HCT116 (cell line): ENCODE measurements around the gene KCNB1. TPM values are rescaled to one million over a fixed set of nuclear protein-coding genes. Genes with fewer than 3 reads are reported as not detected.

Experiments
- ATAC-seq: fragments of 200-7000 bp; cut with Tn5 transposase; 2 replicates; pipeline ENCODE4 v1.9.1; 2020; ENCODE audit warnings: mild to moderate bottlenecking, moderate library complexity
- BruUV-seq: library from RNA; stranded (reverse); fragments of 400-500 nt; replicated peaks from 2 replicates; lab custom pipeline; 2021; lab: Mats Ljungman, UMichigan
- CTCF ChIA-PET: fragments of 300-600 bp; sonication (Branson Sonifier 250); formaldehyde crosslinking; loops from one replicate; lab custom pipeline; 2021; ENCODE audit warnings: antibody characterized with exemption; lab: Charles Lee
- POLR2A ChIA-PET: fragments of 300-600, 350-600 bp; sonication (Branson Sonifier 250); formaldehyde crosslinking; loops from one replicate; lab custom pipeline; 2021; ENCODE audit warnings: antibody characterized with exemption; lab: Charles Lee
- RAD21 ChIA-PET, 2 experiments: fragments of 300-600 bp; sonication (Branson Sonifier 250); formaldehyde crosslinking; loops; one replicate each; lab custom pipeline; 2023; ENCODE audit warnings: low total read pairs in 2 of 2; ENCODE audit not compliant: uncharacterized antibody in 2 of 2, unreplicated experiment in 2 of 2, low non-redundant PET in 1 of 2; lab: Charles Lee
- DNase-seq: peaks from one replicate; pipeline ENCODE4 v3.0.0-alpha.2; 2010; ENCODE audit warnings: low read depth, low spot score
- H2AFZ ChIP-seq: fragments of 200-600 bp; shearing (Covaris generic), sonication (generic); 2 replicates; pipeline ENCODE4 v1.6.1; 2017; ENCODE audit warnings: low read depth, mixed run types, mixed read lengths, antibody characterized with exemption, low read length; ENCODE audit not compliant: poor library complexity, severe bottlenecking
- H3K27ac ChIP-seq: 2 replicates; pipeline ENCODE4 v1.5.1; 2012; ENCODE audit warnings: low read depth, low read length
- H3K27me3 ChIP-seq: fragments of 200-600 bp; sonication (generic); 2 replicates; pipeline ENCODE4 v1.6.1; 2016; ENCODE audit warnings: mixed run types, low read length, mixed read lengths; ENCODE audit not compliant: insufficient read depth
- H3K36me3 ChIP-seq, 2 experiments: fragments of 200-500 bp in 1 of 2; fragments of 200-600 bp in 1 of 2; sonication (Bioruptor generic) in 1 of 2; sonication (generic) in 1 of 2; 2 replicates each; pipeline versions ENCODE4 v1.5.1 to v1.6.1; 2014 to 2016; ENCODE audit warnings: low read length in 2 of 2, inconsistent platforms in 1 of 2, mixed read lengths in 1 of 2, mixed run types in 1 of 2; ENCODE audit not compliant: insufficient read depth in 2 of 2, control insufficient read depth in 1 of 2
- H3K4me1 ChIP-seq, 2 experiments: fragments of 200-600 bp in 1 of 2; sonication (generic) in 1 of 2; 2 replicates each; pipeline versions ENCODE4 v1.5.1 to v1.6.1; 2012 to 2017; ENCODE audit warnings: low read length in 2 of 2, inconsistent platforms in 1 of 2, mild to moderate bottlenecking in 1 of 2, mixed read lengths in 1 of 2, mixed run types in 1 of 2, moderate library complexity in 1 of 2; ENCODE audit not compliant: insufficient read depth in 2 of 2, control insufficient read depth in 1 of 2
- H3K4me2 ChIP-seq: fragments of 200-600 bp; sonication (generic); 2 replicates; pipeline ENCODE4 v1.6.1; 2017; ENCODE audit warnings: mixed run types, low read length, mixed read lengths
- H3K4me3 ChIP-seq, 2 experiments: fragments of 200-600 bp in 1 of 2; sonication (generic) in 1 of 2; replicated peaks in 1 of 2; 2 replicates each; pipeline ENCODE4 v1.5.1; 2011 to 2016; ENCODE audit warnings: low read length in 2 of 2, control low read depth in 1 of 2, low read depth in 1 of 2, mild to moderate bottlenecking in 1 of 2, mixed read lengths in 1 of 2, mixed run types in 1 of 2
- H3K79me2 ChIP-seq: fragments of 200-600 bp; sonication (generic); 2 replicates; pipeline ENCODE4 v1.6.1; 2017; ENCODE audit warnings: mild to moderate bottlenecking, mixed run types, low read length, moderate library complexity, mixed read lengths; ENCODE audit not compliant: insufficient read depth
- H3K9ac ChIP-seq: fragments of 200-600 bp; sonication (generic); 2 replicates; pipeline ENCODE4 v1.6.1; 2016; ENCODE audit warnings: low read length, mixed read lengths
- H3K9me2 ChIP-seq: fragments of 200-600 bp; sonication (generic), shearing (Covaris generic); 2 replicates; pipeline ENCODE4 v1.6.1; 2017; ENCODE audit warnings: mixed run types, mild to moderate bottlenecking, moderate library complexity; ENCODE audit not compliant: insufficient read depth
- H3K9me3 ChIP-seq, 2 experiments: fragments of 200-500 bp in 1 of 2; fragments of 200-600 bp in 1 of 2; sonication (Bioruptor generic) in 1 of 2; sonication (generic) in 1 of 2; 2 replicates each; pipeline ENCODE4 v1.6.1; 2014 to 2017; ENCODE audit warnings: low read length in 2 of 2, mixed read lengths in 2 of 2, inconsistent platforms in 1 of 2, low read depth in 1 of 2, mild to moderate bottlenecking in 1 of 2, mixed run types in 1 of 2, moderate library complexity in 1 of 2; ENCODE audit not compliant: control insufficient read depth in 1 of 2, insufficient read depth in 1 of 2
- H4K20me1 ChIP-seq: fragments of 200-600 bp; sonication (generic), shearing (Covaris generic); 2 replicates; pipeline ENCODE4 v1.6.1; 2017; ENCODE audit warnings: mixed run types, mild to moderate bottlenecking, moderate library complexity; ENCODE audit not compliant: insufficient read depth
- CTCF ChIP-seq, 3 experiments: fragments of 200-600 bp in 1 of 3; sonication (generic) in 1 of 3; IDR thresholded peaks in 2 of 3; conservative IDR thresholded peaks in 1 of 3; 2 replicates each; pipeline ENCODE4 v1.5.1; 2012 to 2017; ENCODE audit warnings: low read depth in 2 of 3, low read length in 2 of 3, antibody characterized with exemption in 1 of 3, borderline replicate concordance in 1 of 3, control low read depth in 1 of 3, mild to moderate bottlenecking in 1 of 3, mixed read lengths in 1 of 3, mixed run types in 1 of 3, moderate library complexity in 1 of 3; ENCODE audit not compliant: insufficient read depth in 1 of 3
- JUND ChIP-seq: IDR thresholded peaks from 2 replicates; pipeline ENCODE4 v1.6.1; 2012
- POLR2AphosphoS5 ChIP-seq: IDR thresholded peaks from 2 replicates; pipeline ENCODE4 v1.6.1; 2011; ENCODE audit warnings: mild to moderate bottlenecking, low read depth, low read length, moderate library complexity
- RAD21 ChIP-seq: IDR thresholded peaks from 2 replicates; pipeline ENCODE4 v1.6.1; 2012; ENCODE audit warnings: low read depth, mild to moderate bottlenecking
- SP1 ChIP-seq: IDR thresholded peaks from 2 replicates; pipeline ENCODE4 v1.6.1; 2012; ENCODE audit warnings: low read depth
- YY1 ChIP-seq: IDR thresholded peaks from 2 replicates; pipeline ENCODE4 v1.6.1; 2011; ENCODE audit warnings: low read length, low read depth, moderate library complexity, mild to moderate bottlenecking; ENCODE audit not compliant: insufficient replicate concordance; ENCODE audit errors: extremely low read depth
- ZBTB33 ChIP-seq: IDR thresholded peaks from 2 replicates; pipeline ENCODE4 v1.6.1; 2011; ENCODE audit warnings: mild to moderate bottlenecking, low read length, moderate library complexity; ENCODE audit not compliant: insufficient replicate concordance; ENCODE audit errors: extremely low read depth
- ZFX ChIP-seq: fragments of 450-650 bp; IDR thresholded peaks from 2 replicates; pipeline ENCODE4 v1.6.1; 2017
- intact Hi-C: fragments of 100-400 bp; cut with micrococcal nuclease; formaldehyde crosslinking; loops from 2 replicates; pipeline ENCODE4 v1.10.0; 2022
- total RNA-seq: library from RNA; stranded (reverse); gene quantifications from one replicate; pipeline ENCODE4 v1.2.1, GENCODE V29; 2021; ENCODE audit not compliant: unreplicated experiment
- TF ChIP-seq, protein P1 (sequence below): IDR thresholded peaks from 2 replicates; pipeline ENCODE4 v1.6.1; 2012
- TF ChIP-seq, protein P2 (sequence below): IDR thresholded peaks from 2 replicates; pipeline ENCODE4 v1.6.1; 2012; ENCODE audit warnings: low read depth

Gene KCNB1
- total RNA-seq, 1 experiment from 2014 or later = 0.79 TPM

DNA sequence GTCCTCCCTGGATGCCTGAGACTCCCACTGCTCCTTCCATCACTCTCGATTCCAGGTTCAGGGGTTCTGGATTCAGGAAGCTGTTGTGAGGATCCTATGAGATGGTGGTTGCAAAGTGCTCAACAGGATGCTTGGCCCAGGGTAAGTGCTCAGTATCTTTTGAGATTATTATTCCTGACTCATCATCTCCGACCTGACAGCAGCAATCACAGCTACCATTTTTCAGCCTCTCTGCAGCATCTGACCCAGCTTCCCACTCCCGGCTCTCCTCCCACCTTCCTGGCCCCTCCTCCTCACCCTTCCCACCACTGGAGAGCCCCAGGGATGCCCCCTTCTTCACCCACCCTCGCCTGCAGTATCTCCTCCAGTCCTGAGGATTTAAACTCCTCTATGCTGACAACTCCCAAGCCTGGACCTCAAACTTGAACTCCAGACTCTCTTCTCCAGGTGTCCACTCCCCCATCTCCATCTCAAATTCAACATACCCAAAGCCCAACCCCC is 36.8 kb upstream of the KCNB1 start:
- ATAC-seq (no peak), DNase-seq (no peak)
- H3K4me1 ChIP-seq = peaks cover 3 to 12% of the 10 kb centered on the region in 2 experiments; a peak in 3 of 4 replicates
- no peaks in the 10 kb centered on the region for H3K9me3 ChIP-seq
- POLR2A ChIA-PET = no interaction called here
- H3K27ac ChIP-seq = no peak overlapping the region
- H3K9ac ChIP-seq = no peak overlapping the region
- H3K27me3 ChIP-seq = 0 out of 2 replicates have a peak, but pooled peaks cover 3% of the 10 kb centered on the region
- no peak overlapping the region for H3K4me2 ChIP-seq
- CTCF ChIA-PET = interaction anchor here (1.2 kb wide), 1 partner anchor 11 kb away, joined by 3 read pairs; no protein-coding TSS in a partner anchor
- H3K9me2 ChIP-seq = no peaks in the 10 kb centered on the region
- H2AFZ ChIP-seq = no peak overlapping the region
- RAD21 ChIA-PET = no interaction called here
- no peaks in the 10 kb centered on the region for H3K79me2 ChIP-seq
- TF ChIP-seq POLR2AphosphoS5 = no peak
- TF ChIP-seq, protein P1, sequence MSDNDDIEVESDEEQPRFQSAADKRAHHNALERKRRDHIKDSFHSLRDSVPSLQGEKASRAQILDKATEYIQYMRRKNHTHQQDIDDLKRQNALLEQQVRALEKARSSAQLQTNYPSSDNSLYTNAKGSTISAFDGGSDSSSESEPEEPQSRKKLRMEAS = no peak
- no peak for TF ChIP-seq SP1
- no peak for TF ChIP-seq ZFX
- TF ChIP-seq JUND = no peak
- TF ChIP-seq, protein P2, sequence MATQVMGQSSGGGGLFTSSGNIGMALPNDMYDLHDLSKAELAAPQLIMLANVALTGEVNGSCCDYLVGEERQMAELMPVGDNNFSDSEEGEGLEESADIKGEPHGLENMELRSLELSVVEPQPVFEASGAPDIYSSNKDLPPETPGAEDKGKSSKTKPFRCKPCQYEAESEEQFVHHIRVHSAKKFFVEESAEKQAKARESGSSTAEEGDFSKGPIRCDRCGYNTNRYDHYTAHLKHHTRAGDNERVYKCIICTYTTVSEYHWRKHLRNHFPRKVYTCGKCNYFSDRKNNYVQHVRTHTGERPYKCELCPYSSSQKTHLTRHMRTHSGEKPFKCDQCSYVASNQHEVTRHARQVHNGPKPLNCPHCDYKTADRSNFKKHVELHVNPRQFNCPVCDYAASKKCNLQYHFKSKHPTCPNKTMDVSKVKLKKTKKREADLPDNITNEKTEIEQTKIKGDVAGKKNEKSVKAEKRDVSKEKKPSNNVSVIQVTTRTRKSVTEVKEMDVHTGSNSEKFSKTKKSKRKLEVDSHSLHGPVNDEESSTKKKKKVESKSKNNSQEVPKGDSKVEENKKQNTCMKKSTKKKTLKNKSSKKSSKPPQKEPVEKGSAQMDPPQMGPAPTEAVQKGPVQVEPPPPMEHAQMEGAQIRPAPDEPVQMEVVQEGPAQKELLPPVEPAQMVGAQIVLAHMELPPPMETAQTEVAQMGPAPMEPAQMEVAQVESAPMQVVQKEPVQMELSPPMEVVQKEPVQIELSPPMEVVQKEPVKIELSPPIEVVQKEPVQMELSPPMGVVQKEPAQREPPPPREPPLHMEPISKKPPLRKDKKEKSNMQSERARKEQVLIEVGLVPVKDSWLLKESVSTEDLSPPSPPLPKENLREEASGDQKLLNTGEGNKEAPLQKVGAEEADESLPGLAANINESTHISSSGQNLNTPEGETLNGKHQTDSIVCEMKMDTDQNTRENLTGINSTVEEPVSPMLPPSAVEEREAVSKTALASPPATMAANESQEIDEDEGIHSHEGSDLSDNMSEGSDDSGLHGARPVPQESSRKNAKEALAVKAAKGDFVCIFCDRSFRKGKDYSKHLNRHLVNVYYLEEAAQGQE = no peak
- no peak for TF ChIP-seq ZBTB33
- TF ChIP-seq CTCF (IDR thresholded peaks at IDR 0.05 in 2 of 3, conservative IDR thresholded peaks at IDR 0.05 in 1 of 3; ENCODE audit: borderline replicate concordance in 1 of 3, insufficient read depth in 1 of 3, low read depth in 2 of 3, low read length in 2 of 3) = no peak
- TF ChIP-seq YY1 = no peak
- TF ChIP-seq RAD21 = no peak
- BruUV-seq = no TSS peak
- intact Hi-C loops = no loop called here
- no peaks in the 10 kb centered on the region for H3K36me3 ChIP-seq
- H3K4me3 ChIP-seq = no peak overlapping the region
- H4K20me1 ChIP-seq = no peaks in the 10 kb centered on the region
